Dedifferentiated amniotic fluid mesenchymal stem cell (primary cell): ENCODE measurements around the gene FGF21.
"Not testable (repeated sequence)": the region's sequence is repeated elsewhere in the genome, so short reads cannot be mapped to it uniquely, and the experiment has no call there.

Experiments used
- DNase-seq: peaks from one replicate; pipeline ENCODE4 v3.0.0-alpha.2; 2016; ENCODE audit errors: extremely low spot score

Gene FGF21, protein sequence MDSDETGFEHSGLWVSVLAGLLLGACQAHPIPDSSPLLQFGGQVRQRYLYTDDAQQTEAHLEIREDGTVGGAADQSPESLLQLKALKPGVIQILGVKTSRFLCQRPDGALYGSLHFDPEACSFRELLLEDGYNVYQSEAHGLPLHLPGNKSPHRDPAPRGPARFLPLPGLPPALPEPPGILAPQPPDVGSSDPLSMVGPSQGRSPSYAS

DNA sequence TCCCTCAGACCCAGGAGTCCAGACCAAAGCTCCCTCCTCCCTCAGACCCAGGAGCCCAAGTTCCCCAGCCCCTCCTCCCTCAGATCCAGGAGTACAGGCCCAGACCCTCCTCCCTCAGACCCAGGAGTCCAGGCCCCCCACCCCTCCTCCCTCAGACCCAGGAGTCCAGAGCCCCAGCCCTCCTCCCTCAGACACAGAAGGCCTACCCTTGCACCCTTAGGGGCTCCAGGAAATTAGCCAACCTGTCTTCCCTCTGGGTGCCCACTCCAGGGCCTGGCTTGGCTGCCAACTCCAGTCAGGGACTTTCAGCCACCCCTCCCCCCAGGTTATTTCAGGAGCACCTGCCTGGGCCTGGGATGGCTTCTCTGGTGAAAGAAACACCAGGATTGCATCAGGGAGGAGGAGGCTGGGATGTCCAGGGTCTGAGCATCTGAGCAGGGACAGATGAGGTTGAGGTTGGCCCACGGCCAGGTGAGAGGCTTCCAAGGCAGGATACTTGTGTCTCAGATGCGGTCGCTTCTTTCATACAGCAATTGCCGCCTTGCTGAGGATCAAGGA lies at the start of gene FGF21:
TSS of gene FGF21 (plus strand) at position 441 of the 558 bp plus-strand sequence. CDS start 713 bp downstream, outside the sequence.
- DNase-seq = no peak

DNA sequence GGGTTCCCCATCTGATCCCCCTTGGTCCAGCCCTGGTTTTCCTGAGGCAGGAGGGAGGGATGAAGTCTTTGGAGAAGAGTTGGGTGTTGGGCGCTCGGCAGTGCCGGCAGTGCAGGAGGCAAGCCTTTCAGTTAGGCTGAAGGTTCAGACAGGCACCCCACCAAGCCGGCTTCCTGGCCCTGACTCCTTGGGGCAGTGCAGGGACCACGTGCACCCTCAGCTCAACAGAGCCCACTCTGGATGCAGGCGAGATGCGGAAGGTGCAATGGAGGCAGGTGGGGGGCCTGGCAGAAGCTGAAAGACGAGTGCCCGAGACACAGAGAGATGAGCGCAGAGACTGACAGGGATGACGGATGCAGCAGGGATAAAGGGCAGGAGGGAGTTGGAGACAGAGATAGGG lies 46.9 kb upstream of the FGF21 start:
- DNase-seq = no peak

DNA sequence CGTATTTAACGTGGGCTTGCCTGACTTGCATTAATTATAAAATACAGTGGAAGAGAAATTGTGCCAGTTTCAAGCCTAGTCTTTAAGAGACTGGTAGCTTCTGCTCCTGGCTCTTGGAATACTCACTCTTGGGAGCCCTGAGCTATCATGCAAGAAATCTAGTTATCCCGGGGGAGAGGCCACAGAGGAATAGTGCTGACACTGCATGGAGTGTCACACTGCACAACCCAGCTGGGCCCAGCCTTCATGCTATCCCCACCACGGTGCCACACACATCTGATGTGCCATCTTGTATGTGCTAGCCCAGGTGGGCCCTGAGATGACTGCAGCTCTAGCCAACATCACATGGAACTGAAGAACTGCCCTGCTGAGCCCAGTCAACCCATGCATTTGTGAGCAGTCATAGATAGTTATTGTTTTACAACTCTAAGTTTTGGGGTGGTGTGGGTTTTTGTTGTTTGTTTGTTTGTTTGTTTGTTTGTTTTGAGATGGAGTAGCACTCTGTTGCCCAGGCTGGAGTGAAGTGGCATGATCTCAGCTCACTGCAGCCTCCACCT lies 44.1 kb upstream of the FGF21 start:
- no peak for DNase-seq

DNA sequence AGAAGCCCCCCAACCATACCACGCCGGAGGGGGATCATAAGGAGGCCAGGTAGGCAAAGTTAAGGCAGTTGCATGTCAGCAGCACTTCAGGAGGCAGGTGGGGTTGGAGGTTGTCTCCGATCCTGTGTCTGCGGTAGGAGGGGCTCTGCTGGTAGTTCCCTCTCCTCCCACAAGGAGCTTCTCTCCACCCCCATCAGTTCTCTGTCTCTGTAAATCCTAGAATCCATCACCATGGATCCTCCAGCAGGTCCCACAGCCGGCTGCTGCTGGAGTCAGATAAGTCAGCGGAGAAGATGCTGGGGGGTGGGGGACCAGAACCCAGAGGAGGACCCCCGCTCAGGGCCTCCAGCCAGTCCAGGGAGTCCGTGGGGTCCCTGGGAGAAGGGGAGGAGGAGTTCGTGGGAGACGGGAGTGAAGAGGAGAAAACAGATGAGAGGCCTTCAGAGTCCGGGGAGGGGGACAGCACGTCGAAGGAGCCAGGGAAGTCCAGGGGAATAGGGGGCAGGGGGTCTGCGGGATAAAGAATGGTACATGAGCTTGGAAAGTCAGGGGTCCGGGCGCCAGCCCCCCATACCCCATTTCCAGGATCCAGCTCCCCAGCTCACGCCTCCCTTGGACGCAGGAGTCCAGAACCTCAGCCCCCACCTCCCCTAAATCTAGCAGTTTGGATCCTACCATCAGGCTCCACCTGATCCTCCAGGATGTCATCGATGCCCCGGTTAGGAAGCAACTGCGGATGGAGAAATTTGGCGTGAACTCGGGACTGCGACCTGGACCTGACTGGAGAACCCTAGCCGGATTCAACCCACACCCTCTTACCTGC lies 42.1 kb upstream of the FGF21 start:
- no peak for DNase-seq

DNA sequence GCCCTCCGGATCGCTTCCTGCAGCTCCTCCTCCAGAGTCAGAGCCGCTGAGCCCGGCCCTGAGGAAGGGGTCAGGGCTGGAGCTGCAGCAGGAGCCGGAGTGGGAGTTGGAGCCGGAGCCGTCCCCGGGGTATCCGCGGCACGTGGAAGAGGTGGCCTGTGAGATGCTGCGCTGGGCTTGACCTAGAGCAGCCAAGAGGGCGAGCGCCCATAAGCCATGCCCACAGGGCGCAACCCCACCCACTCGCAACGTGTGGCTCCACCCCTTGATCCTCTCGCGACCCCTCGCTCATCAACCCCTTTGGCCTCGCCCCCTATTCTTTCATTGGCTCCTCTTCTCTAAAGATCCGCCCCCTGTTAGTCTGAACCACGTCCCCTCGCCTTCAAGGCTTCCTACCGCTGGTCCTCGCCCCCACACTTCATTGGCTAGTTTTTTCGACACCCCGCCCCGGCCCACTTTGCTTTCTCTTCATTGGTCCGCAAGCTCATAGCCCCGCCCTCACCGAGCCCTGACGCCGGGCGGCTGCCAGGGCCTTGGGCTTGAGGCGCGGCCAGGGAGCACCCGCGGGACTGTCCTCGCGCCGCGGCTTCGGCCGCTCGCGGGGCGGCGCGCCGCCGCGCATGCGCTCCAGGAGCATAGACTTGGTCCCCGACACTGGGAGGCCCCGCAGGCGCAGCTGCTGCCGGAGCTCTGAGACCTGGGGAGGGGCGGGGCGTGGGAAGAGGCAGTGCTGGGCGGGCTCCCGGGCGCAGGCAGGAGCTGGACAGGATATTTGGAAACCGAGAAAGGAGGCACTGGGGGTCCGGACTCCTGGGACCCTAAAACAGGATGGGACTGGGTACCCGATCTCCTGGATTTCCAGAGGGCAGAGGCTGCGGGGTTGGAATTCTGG lies 41.2 kb upstream of the FGF21 start:
- DNase-seq = peak; percentile 99

DNA sequence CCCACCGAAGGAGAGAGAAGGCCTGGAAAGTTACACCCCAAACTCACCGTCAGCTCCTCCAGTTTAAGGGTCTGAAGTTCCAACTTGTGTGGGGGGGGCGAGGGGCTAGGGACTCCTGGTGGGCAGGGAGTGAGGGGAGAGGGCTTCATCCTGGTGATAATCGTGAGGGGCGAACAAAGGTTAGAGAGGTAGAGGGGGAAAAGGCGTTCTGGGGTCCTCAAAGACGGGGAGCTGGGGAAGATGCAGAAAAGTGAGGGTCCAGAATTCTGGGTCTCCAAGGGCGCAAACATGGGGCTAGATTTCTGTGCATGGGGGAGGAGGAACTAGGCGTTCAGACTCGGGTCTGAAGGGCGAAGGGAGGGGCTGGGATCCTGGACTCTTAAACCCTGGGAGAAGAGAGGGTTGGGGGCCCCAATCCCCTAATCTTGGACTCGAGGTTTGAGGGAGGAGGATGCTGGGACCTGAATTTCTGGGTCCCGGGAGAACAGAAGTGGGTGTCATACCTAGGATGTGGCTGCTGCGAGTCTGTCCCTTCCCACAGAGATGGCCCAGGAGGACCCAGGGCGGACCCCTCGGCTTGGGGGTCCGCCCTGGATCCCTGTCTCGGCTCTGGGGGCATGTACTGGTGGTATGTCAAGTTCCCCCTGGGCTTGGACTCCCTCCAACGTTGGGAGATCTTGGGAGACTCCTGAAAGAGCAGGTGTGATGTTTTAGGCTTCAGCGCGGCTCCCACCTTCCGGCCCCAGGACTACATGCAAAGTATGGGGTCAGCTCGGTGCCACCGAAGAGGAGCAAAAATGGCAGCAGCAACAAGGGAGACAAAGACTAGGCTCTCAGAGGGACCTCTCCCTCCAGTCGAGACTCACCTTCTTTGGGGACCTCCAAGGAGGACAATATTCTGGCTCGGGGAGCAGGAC lies 40.3 kb upstream of the FGF21 start:
- DNase-seq = no peak

DNA sequence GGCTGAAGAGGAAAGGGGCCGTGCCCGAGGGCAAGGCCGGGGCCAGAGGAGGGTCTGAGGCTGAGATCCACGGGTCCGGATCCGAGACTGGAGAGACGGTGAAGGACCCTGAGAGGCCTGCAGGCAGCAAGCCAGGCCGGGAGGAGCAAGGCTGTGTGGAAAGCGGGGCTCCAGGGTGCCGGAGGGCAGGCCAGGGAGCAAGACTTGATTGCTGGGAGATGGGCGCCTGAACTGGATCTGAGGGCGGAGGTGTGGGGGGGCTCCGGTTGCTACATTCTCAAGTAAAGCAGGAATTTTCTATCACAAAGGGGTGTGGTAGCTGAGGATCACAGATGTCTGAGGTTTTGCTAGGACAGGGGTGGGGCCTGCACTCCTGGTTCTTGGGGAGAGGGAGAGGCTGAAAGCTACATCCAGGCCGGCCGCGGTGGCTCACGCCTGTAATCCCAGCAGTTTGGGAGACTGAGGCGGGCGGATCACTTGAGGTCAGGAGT lies 39.6 kb upstream of the FGF21 start:
- no peak for DNase-seq

DNA sequence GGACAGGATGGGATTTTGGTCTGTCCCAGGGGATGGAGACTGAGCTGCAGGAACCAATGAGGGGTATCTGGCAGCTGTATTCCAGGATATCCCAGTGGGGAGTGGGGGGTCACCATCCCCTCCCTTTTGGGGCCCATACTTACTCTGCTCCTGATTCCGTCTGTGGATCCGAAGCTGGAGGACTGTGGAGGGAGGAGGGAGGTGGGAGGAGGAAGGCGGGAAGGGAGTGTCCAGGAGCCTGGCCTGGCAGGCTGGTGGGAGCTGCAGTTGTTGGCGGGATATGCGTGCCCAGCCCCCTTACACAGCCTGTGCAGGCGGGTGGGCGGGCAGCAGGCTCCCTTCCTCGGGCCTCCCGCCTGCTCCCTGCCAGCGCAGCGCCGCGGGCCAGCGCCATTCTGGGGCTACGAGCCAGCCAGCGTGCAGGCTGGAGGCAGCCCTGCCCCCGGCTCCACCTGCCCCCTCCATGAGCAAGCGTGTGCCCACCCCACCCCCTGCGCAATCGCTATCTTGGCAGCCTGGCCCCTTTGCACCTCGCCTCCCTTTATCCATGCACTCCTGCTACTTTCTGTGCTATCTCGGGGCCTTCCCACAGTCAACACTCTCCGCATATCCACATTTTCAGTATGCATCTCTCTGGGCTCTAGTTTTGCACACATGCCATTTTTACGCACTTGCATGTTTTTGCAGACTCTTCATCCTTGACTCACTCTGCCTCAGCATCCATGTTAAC lies 38.6 kb upstream of the FGF21 start:
- DNase-seq = peak; percentile 16

DNA sequence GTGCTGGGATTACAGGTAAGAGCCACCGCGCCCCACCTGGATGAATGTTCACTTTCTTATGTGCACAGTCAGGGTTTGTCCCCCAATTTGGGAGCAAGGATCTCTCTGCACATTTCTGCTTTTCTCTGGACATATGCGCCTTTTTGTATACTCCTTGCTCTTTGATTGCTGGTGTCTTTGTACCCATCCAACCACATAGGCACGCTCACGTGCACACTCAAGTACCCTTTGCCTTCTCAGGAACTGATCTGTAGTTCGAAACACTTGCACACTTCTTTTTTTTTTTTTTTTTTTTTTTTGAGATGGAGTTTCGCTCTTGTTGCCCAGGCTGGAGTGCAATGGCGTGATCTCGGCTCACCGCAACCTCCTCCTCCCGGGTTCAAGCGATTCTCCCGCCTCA lies 37.2 kb upstream of the FGF21 start:
- not testable (repeated sequence) for DNase-seq

DNA sequence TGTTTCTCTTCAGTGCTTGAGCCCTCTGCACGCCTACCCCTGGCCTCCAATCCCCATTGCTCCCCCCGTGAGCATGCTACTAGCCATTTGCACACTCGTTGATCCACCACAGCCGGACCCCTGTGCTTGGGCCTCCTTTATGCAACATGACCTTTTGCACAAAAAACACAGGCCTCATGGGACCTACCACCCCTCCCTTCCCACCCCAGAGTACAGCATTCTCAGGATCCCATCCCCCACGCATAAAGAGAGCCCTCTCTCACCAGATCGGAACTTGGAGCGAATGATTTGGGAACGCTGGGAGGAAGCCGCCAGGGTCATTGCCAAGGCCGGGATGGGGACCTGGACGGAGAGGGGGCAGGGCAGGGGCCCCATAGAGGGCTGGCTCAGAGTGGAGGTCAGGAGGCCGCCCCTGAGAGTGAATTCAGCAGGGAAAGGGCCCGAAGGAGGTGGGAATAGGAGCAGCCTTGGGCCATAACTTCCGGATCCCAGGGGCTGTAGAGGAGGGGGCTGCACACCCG lies 36.6 kb upstream of the FGF21 start:
- no peak for DNase-seq

DNA sequence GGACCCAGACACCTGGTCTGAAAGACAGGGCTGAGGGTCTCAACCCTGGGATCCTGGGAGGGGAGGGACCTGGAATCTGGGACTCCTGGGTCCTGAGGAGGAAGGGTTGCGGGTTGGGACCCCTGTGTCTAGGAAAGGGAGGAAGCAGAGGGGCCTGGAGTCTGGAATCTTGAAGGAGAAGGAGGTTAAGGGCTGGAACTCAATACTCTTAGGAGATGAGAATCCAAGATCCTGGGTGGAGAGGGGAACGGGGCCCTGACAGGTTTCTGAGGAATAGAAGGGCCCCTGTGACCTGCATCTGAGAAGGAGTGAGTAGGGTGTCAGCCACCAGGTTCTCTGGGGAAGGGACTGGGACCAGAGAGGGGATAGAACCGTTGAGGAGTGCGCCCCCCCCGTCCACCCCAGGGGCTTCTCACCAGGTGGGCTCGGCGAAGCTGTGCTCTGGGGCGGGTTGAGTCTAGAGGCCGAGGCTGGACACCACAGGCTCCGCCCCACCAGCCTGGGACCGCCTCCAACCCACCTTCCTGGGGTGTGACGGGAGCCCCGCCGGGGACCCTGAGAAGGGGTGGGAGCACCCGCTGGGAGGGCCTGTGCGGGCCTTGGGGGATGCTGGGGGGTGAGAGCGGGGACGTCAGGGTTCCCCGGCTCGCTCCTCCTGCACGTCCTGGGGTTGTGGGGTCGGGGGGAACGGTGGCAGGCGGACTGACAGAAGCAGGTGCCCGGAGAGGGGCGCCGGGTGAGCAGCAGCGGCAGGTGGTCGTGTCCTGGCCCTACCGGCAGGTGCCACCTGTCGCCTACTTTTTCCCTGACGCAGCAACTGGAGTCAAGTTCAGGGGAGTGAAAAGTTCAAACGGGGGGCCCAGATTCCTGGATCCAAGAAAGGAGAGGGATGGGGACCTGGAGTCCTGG lies 35.8 kb upstream of the FGF21 start, which contains the start of gene MAMSTR:
TSS of gene MAMSTR (minus strand) at position 463 of the 909 bp plus-strand sequence. CDS start 694 bp downstream, outside the sequence.
- no peak for DNase-seq

DNA sequence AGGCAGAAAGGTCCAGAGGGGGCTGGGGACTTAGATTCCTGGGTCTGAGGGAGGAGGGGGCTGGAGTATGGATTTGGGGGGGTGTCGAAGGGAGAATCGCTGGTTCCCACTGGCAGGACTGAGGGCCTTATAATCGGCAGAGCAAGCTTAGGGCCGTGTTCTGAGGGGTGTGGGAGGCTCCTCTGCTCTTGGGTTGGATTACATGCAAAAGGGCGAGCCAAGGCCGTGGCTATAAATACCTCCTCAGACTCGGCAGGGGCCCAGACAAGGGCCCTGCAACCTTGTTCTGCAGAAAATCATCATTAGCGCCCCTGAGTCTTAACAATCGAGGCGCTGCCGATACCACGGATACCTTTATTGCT lies 35.1 kb upstream of the FGF21 start:
- no peak for DNase-seq

DNA sequence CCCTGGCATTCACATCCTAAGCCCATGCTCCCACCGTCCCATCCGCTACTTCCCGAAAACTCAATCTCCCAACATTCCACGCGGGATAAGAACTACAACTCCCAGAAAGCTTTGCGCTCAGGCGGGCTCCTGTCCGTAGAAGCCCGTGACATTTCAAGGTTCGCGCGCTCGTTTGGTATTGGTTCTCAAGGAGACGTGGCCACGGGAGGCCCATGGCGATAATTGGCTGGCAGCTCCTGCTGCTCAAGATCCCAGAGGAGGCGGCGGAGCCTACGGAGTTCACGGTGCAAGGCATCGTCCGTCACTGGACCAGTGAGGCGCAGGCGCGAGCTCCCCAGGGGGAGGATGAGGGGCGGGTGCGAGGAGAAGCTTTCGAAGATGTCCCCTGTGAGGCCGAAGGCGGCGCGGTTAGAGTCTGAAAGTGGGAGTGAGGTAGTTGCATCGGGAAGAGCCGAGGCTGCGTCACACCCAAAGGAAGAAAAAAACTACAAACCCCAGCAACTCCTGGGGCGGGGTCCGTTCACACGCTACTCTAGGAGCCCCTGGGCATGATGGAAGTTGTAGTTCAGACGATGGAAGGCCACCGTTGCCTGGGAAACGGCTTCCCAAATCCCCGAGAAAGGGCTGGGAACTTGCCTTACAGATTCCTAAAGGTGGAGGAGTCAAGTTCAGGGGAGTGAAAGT lies 34.6 kb upstream of the FGF21 start:
- peak; percentile 100 for DNase-seq

DNA sequence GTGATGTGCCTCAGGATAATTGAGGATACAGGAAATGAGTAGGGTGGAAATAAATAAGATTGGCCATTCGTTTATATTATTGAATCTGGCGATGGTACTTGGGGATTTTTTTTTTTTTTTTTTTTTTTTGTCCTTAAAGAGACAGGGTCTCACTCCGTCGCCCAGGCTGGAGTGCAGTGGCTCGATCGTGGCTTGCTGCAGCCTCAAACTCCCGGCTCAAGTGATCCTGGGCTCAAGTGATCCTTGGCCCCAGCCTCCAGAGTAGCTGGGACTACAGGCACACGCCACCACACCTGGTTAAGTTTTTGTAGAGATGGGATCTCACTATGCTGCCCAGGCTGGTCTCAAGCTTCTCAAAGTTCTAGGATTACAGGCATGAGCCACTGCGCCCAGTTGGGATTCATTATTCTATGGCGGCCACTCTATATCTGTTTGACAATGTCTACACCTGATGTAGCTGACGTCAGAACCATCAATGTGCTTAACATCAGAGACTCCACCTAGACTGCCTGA lies 33.1 kb upstream of the FGF21 start:
- DNase-seq = no peak

DNA sequence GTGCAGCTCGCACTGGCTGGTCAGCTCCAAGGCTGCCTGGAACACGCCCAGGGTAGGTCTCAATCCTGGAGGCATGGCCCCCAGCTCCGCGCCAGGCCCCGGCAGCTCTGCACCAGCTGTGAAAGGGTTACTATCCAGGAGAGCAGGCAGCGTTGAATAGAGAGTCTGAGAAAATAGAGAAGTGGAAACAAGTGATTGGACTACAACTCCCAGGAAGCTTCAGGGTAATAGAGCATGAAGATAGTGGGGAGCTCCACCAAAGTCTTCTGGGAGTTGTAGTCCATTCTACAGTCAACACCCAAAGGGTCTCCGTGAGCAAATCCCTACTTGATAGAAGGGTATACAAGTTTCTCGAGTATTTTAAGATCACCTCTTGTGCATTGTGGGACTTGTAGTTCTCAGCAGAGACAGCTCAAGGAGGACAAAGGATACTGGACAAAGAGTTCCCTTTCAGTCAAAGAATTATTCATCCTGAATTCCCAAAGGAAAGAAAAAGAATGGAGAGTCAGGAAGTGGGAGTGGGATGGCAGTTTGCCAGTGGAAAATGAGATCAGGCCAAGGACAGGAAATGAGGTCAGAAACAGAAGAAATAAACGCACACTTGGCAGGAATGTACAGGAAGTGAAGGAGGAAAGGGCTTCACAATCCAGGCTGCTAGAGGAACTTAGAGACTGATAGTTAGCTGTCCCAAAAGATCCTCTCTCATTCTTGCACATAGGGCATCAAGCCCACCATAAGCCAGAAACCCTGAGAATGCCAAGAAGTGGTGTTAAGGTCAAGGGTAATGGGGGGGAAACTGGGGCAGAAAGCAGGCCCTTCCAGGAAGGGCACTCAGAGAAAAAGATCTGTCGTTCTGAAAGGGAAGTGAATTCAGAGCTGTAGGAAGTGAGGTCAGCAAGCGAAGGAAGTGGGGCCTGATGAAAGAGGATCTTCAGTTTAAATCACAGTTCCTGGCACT lies 30.2 kb upstream of the FGF21 start:
- DNase-seq = peak; percentile 33

DNA sequence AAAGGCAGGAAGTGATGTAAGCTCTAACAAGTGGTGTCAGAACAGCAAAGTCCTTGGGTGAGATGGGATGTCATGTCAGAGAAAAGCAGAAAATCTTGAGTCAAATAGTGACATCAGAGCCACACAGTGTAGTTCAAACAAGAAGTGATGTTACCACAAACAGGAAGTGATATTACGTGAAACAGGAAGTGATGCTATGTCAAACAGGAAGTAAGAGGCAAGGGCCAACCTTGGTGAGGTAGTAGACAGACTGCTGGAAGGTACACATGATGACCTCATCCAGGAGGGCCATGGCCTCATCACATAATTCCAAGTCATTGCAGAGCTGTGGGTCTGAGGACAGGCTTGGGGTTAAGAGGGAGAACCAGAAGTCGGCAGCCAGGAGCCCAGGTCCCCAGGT lies 28.8 kb upstream of the FGF21 start:
- DNase-seq = no peak
